ENCODE measurements around the gene CEP170.
A peak's percentile ranks its signal among the peaks of the same experiment; 100 is the strongest.

CEP170 gene

GRCh38 chr1:243267914-243268653, 13.0 kb upstream of the CEP170 start:
- no peak for DNase-seq (ENCODE audit: low read depth in 2 of 2)

GRCh38 chr1:243267471-243267880, 12.4 kb upstream of the CEP170 start:
- DNase-seq (ENCODE audit: low read depth in 2 of 2): no peak

GRCh38 chr1:243266231-243266630, 11.2 kb upstream of the CEP170 start:
- no peak for DNase-seq (ENCODE audit: low read depth in 2 of 2)

- no peak for DNase-seq (ENCODE audit: low read depth in 2 of 2)
Measured at GRCh38 chr1:243264717-243265116, 9.6 kb upstream of the CEP170 start.

GRCh38 chr1:243261390-243261789, 6.3 kb upstream of the CEP170 start:
- no peak for DNase-seq (ENCODE audit: low read depth in 2 of 2)

- no peak for DNase-seq (ENCODE audit: low read depth in 2 of 2)
Measured at GRCh38 chr1:243260221-243260880, 5.3 kb upstream of the CEP170 start.

- no peak for DNase-seq (ENCODE audit: low read depth in 2 of 2)
Measured at GRCh38 chr1:243258731-243259130, 3.6 kb upstream of the CEP170 start.

GRCh38 chr1:243257189-243257588, 2.1 kb upstream of the CEP170 start:
- DNase-seq (ENCODE audit: low read depth in 2 of 2): no peak

- no peak for DNase-seq (ENCODE audit: low read depth in 2 of 2)
Measured at GRCh38 chr1:243256590-243256989, 1.5 kb upstream of the CEP170 start.

- DNase-seq (ENCODE audit: low read depth in 2 of 2): peak; percentile 91 to 93
Measured at GRCh38 chr1:243255791-243256512, 871 bp upstream of the CEP170 start, which contains the start of gene SDCCAG8. Gene SDCCAG8 (plus strand): TSS chr1:243256041. CDS start chr1:243256174, 133 bp downstream.

- peak; percentile 53 to 55 for DNase-seq (ENCODE audit: low read depth in 2 of 2)
Measured at GRCh38 chr1:243254233-243254926, 701 bp downstream of the CEP170 start.

- DNase-seq (ENCODE audit: low read depth in 2 of 2): no peak
Measured at GRCh38 chr1:243253926-243254232, 1.2 kb downstream of the CEP170 start.

GRCh38 chr1:243253211-243253925, 1.7 kb downstream of the CEP170 start:
- no peak for DNase-seq (ENCODE audit: low read depth in 2 of 2)

- DNase-seq (ENCODE audit: low read depth in 2 of 2): no peak
Measured at GRCh38 chr1:243251539-243251938, 3.5 kb downstream of the CEP170 start.

- DNase-seq (ENCODE audit: low read depth in 2 of 2): no peak
Measured at GRCh38 chr1:243250102-243250501, 5.0 kb downstream of the CEP170 start.

- DNase-seq (ENCODE audit: low read depth in 2 of 2): no peak
Measured at GRCh38 chr1:243249214-243249613, 5.9 kb downstream of the CEP170 start.

- DNase-seq (ENCODE audit: low read depth in 2 of 2): no peak
Measured at GRCh38 chr1:243247901-243248300, 7.2 kb downstream of the CEP170 start.

- DNase-seq (ENCODE audit: low read depth in 2 of 2): no peak
Measured at GRCh38 chr1:243246916-243247315, 8.2 kb downstream of the CEP170 start.

GRCh38 chr1:243244432-243244841, 10.6 kb downstream of the CEP170 start:
- no peak for DNase-seq (ENCODE audit: low read depth in 2 of 2)

GRCh38 chr1:243236604-243237252, 18.4 kb downstream of the CEP170 start:
- DNase-seq (ENCODE audit: low read depth in 2 of 2): no peak
